GM23338 (cell line): ENCODE measurements around the gene LDLRAD3. TPM values are rescaled to one million over a fixed set of nuclear protein-coding genes. Genes with fewer than 3 reads are reported as not detected.

ENCODE experiments used
- ATAC-seq: fragments of 200-7000 bp; cut with Tn5 transposase; 3 replicates; pipeline ENCODE4 v1.9.1; 2020
- DNase-seq: peaks from one replicate; pipeline ENCODE4 v3.0.0-alpha.2; 2015; ENCODE audit warnings: low spot score
- H2AFZ ChIP-seq: fragments of 200-600 bp; sonication (generic); 2 replicates; pipeline ENCODE4 v1.8.0; 2016; ENCODE audit warnings: antibody characterized with exemption, mild to moderate bottlenecking, moderate library complexity
- H3F3A ChIP-seq: fragments of 200-600 bp; sonication (generic); replicated peaks from 2 replicates; pipeline ENCODE4 v1.8.0; 2017; ENCODE audit warnings: antibody characterized with exemption, mixed run types, low read depth
- H3K27ac ChIP-seq: fragments of 200-600 bp; sonication (generic); 2 replicates; pipeline ENCODE4 v1.6.1; 2016; ENCODE audit warnings: low read depth
- H3K27me3 ChIP-seq: fragments of 200-600 bp; sonication (generic); 2 replicates; pipeline ENCODE4 v1.8.0; 2016; ENCODE audit warnings: mild to moderate bottlenecking, mixed run types, moderate library complexity; ENCODE audit not compliant: insufficient read depth
- H3K36me3 ChIP-seq: fragments of 200-600 bp; sonication (generic); 2 replicates; pipeline ENCODE4 v1.8.0; 2016; ENCODE audit warnings: mild to moderate bottlenecking; ENCODE audit not compliant: insufficient read depth
- H3K4me1 ChIP-seq: fragments of 200-600 bp; sonication (generic); 2 replicates; pipeline ENCODE4 v1.8.0; 2016; ENCODE audit warnings: mild to moderate bottlenecking, moderate library complexity; ENCODE audit not compliant: insufficient read depth
- H3K4me2 ChIP-seq: fragments of 200-600 bp; sonication (generic); 2 replicates; pipeline ENCODE4 v1.7.1; 2017; ENCODE audit warnings: mixed run types
- H3K4me3 ChIP-seq: fragments of 200-600 bp; sonication (generic); 2 replicates; pipeline ENCODE4 v1.6.1; 2016; ENCODE audit warnings: mixed run types
- H3K79me2 ChIP-seq: fragments of 200-600 bp; sonication (generic); replicated peaks from 2 replicates; pipeline ENCODE4 v1.8.0; 2017; ENCODE audit warnings: mild to moderate bottlenecking; ENCODE audit not compliant: insufficient read depth
- H3K9me2 ChIP-seq: fragments of 200-600 bp; sonication (generic); 2 replicates; pipeline ENCODE4 v1.8.0; 2017; ENCODE audit not compliant: insufficient read depth
- H4K20me1 ChIP-seq: fragments of 200-600 bp; sonication (generic); replicated peaks from 2 replicates; pipeline ENCODE4 v1.8.0; 2017; ENCODE audit warnings: mild to moderate bottlenecking; ENCODE audit not compliant: insufficient read depth
- H3K27ac Mint-ChIP-seq: 2 replicates; pipeline ENCODE4 v1.8.0; 2020; ENCODE audit warnings: inconsistent platforms, mild to moderate bottlenecking, moderate library complexity, mixed read lengths
- H3K27me3 Mint-ChIP-seq: 3 replicates; pipeline ENCODE4 v1.8.0; 2022; ENCODE audit warnings: low read depth, mild to moderate bottlenecking, moderate library complexity, mixed read lengths, inconsistent platforms; ENCODE audit not compliant: insufficient read depth, poor library complexity
- H3K36me3 Mint-ChIP-seq: 3 replicates; pipeline ENCODE4 v1.8.0; 2021; ENCODE audit warnings: low read depth, mild to moderate bottlenecking, inconsistent platforms, moderate library complexity, mixed read lengths
- H3K4me1 Mint-ChIP-seq: 3 replicates; pipeline ENCODE4 v1.8.0; 2020; ENCODE audit warnings: mild to moderate bottlenecking, inconsistent platforms, mixed read lengths
- H3K4me3 Mint-ChIP-seq: 3 replicates; pipeline ENCODE4 v1.8.0; 2021; ENCODE audit warnings: moderate library complexity, mild to moderate bottlenecking, inconsistent platforms, mixed read lengths
- H3K9me3 Mint-ChIP-seq: 3 replicates; pipeline ENCODE4 v1.8.0; 2020; ENCODE audit warnings: moderate library complexity, mild to moderate bottlenecking, inconsistent platforms, mixed read lengths
- ETS1 ChIP-seq: IDR thresholded peaks from 2 replicates; pipeline ENCODE4 v1.6.1; 2016; ENCODE audit warnings: antibody characterized with exemption
- EZH2phosphoT487 ChIP-seq: fragments of 200-600 bp; sonication (generic); IDR thresholded peaks from one replicate; pipeline ENCODE4 v1.8.1; 2018; ENCODE audit warnings: antibody characterized with exemption; ENCODE audit not compliant: unreplicated experiment
- POLR2AphosphoS5 ChIP-seq: IDR thresholded peaks from 2 replicates; pipeline ENCODE4 v1.6.1; 2016; ENCODE audit warnings: antibody characterized with exemption, low read depth
- ZNF114 ChIP-seq: fragments of 250-450 bp; sonication (Bioruptor Pico); IDR thresholded peaks from 2 replicates; pipeline ENCODE4 v1.5.0; 2020; ENCODE audit warnings: mild to moderate bottlenecking, moderate library complexity
- polyA plus RNA-seq: library from polyadenylated mRNA; unstranded; fragments of >200 nt; fragmentation: Nextera tagmentation; extraction: Ambion mirVana; gene quantifications from 2 replicates; pipeline ENCODE4 v1.2.1, GENCODE V29; 2016
- total RNA-seq: library from RNA; depleted of rRNA; stranded (reverse); fragments of >200 nt; shearing (Covaris generic); gene quantifications from 2 replicates; pipeline ENCODE4 v1.2.3, GENCODE V29; 2014
- TF ChIP-seq, protein P1 (sequence below): fragments of 250-450 bp; sonication (Bioruptor Pico); IDR thresholded peaks from 2 replicates; pipeline ENCODE4 v1.5.0; 2020; ENCODE audit warnings: mild to moderate bottlenecking, moderate library complexity
- TF ChIP-seq, protein P2 (sequence below): IDR thresholded peaks from one replicate; pipeline ENCODE4 v1.6.1; 2018; ENCODE audit warnings: antibody characterized with exemption; ENCODE audit not compliant: unreplicated experiment
- TF ChIP-seq, protein P3 (sequence below), 2 experiments: fragments of 200-600 bp in 1 of 2; sonication (generic) in 1 of 2; conservative IDR thresholded peaks; 2 replicates each; pipeline versions ENCODE4 v1.5.1 to v1.6.1; 2016 to 2017; ENCODE audit warnings: antibody characterized with exemption in 2 of 2, low read depth in 2 of 2, mild to moderate bottlenecking in 2 of 2, moderate library complexity in 1 of 2

LDLRAD3 gene
- total and polyA plus RNA-seq, 2 experiments from 2014 or later: 8.5 to 19.4 TPM

- ATAC-seq (no peak), DNase-seq (no peak)
- no peak overlapping the region for H3K4me3 Mint-ChIP-seq
- Histone ChIP-seq H3K27me3 (no peaks in the 10 kb centered on the region), H3K27ac (no peak overlapping the region), H3K36me3 (no peaks in the 10 kb centered on the region), H3F3A (no peaks in the 10 kb centered on the region), H3K4me3 (no peak overlapping the region), H4K20me1 (peaks cover 4% of the 10 kb centered on the region), H3K9me2 (peaks cover 10% of the 10 kb centered on the region; the same call in 1 of the 2 replicates), H3K4me1 (peaks cover 21% of the 10 kb centered on the region), H2AFZ (no peak overlapping the region), H3K79me2 (peaks cover 93% of the 10 kb centered on the region), H3K4me2 (no peak overlapping the region)
- H3K36me3 Mint-ChIP-seq: peaks cover 23% of the 10 kb centered on the region
- no peaks in the 10 kb centered on the region for H3K27me3 Mint-ChIP-seq
- H3K4me1 Mint-ChIP-seq: peaks cover 37% of the 10 kb centered on the region
- peaks cover 10% of the 10 kb centered on the region for H3K9me3 Mint-ChIP-seq
- no peak overlapping the region for H3K27ac Mint-ChIP-seq
- TF ChIP-seq, protein P1, sequence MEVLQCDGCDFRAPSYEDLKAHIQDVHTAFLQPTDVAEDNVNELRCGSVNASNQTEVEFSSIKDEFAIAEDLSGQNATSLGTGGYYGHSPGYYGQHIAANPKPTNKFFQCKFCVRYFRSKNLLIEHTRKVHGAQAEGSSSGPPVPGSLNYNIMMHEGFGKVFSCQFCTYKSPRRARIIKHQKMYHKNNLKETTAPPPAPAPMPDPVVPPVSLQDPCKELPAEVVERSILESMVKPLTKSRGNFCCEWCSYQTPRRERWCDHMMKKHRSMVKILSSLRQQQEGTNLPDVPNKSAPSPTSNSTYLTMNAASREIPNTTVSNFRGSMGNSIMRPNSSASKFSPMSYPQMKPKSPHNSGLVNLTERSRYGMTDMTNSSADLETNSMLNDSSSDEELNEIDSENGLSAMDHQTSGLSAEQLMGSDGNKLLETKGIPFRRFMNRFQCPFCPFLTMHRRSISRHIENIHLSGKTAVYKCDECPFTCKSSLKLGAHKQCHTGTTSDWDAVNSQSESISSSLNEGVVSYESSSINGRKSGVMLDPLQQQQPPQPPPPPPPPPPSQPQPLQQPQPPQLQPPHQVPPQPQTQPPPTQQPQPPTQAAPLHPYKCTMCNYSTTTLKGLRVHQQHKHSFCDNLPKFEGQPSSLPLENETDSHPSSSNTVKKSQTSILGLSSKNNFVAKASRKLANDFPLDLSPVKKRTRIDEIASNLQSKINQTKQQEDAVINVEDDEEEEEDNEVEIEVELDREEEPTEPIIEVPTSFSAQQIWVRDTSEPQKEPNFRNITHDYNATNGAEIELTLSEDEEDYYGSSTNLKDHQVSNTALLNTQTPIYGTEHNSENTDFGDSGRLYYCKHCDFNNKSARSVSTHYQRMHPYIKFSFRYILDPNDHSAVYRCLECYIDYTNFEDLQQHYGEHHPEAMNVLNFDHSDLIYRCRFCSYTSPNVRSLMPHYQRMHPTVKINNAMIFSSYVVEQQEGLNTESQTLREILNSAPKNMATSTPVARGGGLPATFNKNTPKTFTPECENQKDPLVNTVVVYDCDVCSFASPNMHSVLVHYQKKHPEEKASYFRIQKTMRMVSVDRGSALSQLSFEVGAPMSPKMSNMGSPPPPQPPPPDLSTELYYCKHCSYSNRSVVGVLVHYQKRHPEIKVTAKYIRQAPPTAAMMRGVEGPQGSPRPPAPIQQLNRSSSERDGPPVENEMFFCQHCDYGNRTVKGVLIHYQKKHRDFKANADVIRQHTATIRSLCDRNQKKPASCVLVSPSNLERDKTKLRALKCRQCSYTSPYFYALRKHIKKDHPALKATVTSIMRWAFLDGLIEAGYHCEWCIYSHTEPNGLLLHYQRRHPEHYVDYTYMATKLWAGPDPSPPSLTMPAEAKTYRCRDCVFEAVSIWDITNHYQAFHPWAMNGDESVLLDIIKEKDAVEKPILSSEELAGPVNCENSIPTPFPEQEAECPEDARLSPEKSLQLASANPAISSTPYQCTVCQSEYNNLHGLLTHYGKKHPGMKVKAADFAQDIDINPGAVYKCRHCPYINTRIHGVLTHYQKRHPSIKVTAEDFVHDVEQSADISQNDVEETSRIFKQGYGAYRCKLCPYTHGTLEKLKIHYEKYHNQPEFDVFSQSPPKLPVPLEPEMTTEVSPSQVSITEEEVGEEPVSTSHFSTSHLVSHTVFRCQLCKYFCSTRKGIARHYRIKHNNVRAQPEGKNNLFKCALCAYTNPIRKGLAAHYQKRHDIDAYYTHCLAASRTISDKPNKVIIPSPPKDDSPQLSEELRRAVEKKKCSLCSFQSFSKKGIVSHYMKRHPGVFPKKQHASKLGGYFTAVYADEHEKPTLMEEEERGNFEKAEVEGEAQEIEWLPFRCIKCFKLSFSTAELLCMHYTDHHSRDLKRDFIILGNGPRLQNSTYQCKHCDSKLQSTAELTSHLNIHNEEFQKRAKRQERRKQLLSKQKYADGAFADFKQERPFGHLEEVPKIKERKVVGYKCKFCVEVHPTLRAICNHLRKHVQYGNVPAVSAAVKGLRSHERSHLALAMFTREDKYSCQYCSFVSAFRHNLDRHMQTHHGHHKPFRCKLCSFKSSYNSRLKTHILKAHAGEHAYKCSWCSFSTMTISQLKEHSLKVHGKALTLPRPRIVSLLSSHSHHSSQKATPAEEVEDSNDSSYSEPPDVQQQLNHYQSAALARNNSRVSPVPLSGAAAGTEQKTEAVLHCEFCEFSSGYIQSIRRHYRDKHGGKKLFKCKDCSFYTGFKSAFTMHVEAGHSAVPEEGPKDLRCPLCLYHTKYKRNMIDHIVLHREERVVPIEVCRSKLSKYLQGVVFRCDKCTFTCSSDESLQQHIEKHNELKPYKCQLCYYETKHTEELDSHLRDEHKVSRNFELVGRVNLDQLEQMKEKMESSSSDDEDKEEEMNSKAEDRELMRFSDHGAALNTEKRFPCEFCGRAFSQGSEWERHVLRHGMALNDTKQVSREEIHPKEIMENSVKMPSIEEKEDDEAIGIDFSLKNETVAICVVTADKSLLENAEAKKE (CRISPR knock-in tag): no peak
- TF ChIP-seq, protein P2, sequence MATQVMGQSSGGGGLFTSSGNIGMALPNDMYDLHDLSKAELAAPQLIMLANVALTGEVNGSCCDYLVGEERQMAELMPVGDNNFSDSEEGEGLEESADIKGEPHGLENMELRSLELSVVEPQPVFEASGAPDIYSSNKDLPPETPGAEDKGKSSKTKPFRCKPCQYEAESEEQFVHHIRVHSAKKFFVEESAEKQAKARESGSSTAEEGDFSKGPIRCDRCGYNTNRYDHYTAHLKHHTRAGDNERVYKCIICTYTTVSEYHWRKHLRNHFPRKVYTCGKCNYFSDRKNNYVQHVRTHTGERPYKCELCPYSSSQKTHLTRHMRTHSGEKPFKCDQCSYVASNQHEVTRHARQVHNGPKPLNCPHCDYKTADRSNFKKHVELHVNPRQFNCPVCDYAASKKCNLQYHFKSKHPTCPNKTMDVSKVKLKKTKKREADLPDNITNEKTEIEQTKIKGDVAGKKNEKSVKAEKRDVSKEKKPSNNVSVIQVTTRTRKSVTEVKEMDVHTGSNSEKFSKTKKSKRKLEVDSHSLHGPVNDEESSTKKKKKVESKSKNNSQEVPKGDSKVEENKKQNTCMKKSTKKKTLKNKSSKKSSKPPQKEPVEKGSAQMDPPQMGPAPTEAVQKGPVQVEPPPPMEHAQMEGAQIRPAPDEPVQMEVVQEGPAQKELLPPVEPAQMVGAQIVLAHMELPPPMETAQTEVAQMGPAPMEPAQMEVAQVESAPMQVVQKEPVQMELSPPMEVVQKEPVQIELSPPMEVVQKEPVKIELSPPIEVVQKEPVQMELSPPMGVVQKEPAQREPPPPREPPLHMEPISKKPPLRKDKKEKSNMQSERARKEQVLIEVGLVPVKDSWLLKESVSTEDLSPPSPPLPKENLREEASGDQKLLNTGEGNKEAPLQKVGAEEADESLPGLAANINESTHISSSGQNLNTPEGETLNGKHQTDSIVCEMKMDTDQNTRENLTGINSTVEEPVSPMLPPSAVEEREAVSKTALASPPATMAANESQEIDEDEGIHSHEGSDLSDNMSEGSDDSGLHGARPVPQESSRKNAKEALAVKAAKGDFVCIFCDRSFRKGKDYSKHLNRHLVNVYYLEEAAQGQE: no peak
- TF ChIP-seq ZNF114 (CRISPR knock-in tag): no peak
- TF ChIP-seq, protein P3, sequence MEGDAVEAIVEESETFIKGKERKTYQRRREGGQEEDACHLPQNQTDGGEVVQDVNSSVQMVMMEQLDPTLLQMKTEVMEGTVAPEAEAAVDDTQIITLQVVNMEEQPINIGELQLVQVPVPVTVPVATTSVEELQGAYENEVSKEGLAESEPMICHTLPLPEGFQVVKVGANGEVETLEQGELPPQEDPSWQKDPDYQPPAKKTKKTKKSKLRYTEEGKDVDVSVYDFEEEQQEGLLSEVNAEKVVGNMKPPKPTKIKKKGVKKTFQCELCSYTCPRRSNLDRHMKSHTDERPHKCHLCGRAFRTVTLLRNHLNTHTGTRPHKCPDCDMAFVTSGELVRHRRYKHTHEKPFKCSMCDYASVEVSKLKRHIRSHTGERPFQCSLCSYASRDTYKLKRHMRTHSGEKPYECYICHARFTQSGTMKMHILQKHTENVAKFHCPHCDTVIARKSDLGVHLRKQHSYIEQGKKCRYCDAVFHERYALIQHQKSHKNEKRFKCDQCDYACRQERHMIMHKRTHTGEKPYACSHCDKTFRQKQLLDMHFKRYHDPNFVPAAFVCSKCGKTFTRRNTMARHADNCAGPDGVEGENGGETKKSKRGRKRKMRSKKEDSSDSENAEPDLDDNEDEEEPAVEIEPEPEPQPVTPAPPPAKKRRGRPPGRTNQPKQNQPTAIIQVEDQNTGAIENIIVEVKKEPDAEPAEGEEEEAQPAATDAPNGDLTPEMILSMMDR (conservative IDR thresholded peaks at IDR 0.05; ENCODE audit: low read depth in 2 of 2): no peak
- TF ChIP-seq ETS1: no peak
- TF ChIP-seq EZH2phosphoT487: no peak
- no peak for TF ChIP-seq POLR2AphosphoS5
Measured at GRCh38 chr11:35994421-35994820, 50.6 kb downstream of the LDLRAD3 start.
